Uterus (tissue), 2 donors: ENCODE data around the gene SNX4.

Experiments used
- POLR2A ChIP-seq, 2 donors: fragments of 450-650 bp; IDR thresholded peaks; one replicate each; pipeline ENCODE4 v1.6.1; 2016; ENCODE audit warnings: antibody characterized with exemption in 2 of 2, mild to moderate bottlenecking in 1 of 2, moderate library complexity in 1 of 2
- TF ChIP-seq, protein P1 (sequence below), 4 experiments: fragments of 200-600 bp in 2 of 4; fragments of 450-650 bp in 2 of 4; sonication (generic) in 2 of 4; IDR thresholded peaks; one replicate each; pipeline ENCODE4 v1.5.1; 2016 to 2019; ENCODE audit warnings: antibody characterized with exemption in 4 of 4, mild to moderate bottlenecking in 2 of 4, moderate library complexity in 1 of 4

DNA sequence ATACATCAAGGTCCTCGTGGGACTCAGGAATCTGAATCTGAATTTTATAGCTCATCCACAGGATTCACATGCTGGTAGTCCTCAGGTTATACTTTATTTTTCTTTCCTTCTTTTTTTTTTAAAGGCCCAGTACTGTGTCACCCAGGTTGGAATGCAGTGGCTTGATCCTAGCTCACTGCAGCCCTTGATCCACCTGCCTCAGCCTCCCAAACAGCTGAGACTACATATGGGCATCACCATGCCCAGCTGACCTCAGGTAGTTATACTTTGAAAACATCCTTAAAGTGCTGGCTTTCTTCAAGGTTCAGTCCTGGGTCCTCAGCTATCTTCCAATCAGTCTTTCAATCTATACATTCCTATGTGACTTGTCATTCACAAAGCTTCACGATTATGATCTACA, 38.2 kb downstream of the SNX4 start:
- TF ChIP-seq, protein P1, sequence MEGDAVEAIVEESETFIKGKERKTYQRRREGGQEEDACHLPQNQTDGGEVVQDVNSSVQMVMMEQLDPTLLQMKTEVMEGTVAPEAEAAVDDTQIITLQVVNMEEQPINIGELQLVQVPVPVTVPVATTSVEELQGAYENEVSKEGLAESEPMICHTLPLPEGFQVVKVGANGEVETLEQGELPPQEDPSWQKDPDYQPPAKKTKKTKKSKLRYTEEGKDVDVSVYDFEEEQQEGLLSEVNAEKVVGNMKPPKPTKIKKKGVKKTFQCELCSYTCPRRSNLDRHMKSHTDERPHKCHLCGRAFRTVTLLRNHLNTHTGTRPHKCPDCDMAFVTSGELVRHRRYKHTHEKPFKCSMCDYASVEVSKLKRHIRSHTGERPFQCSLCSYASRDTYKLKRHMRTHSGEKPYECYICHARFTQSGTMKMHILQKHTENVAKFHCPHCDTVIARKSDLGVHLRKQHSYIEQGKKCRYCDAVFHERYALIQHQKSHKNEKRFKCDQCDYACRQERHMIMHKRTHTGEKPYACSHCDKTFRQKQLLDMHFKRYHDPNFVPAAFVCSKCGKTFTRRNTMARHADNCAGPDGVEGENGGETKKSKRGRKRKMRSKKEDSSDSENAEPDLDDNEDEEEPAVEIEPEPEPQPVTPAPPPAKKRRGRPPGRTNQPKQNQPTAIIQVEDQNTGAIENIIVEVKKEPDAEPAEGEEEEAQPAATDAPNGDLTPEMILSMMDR (IDR thresholded peaks at IDR 0.05), result no peak
- no peak for TF ChIP-seq POLR2A (IDR thresholded peaks at IDR 0.05)
